GM12873 (cell line): Measurements from ENCODE around the gene FOCAD.

Experiments
- TF ChIP-seq, protein P1 (sequence below): IDR thresholded peaks from 2 replicates; pipeline ENCODE4 v1.5.1; 2012; ENCODE audit warnings: low read depth, mild to moderate bottlenecking, moderate library complexity, low read length, control low read depth; ENCODE audit not compliant: insufficient read depth; ENCODE audit errors: missing control alignments

The FOCAD gene

DNA sequence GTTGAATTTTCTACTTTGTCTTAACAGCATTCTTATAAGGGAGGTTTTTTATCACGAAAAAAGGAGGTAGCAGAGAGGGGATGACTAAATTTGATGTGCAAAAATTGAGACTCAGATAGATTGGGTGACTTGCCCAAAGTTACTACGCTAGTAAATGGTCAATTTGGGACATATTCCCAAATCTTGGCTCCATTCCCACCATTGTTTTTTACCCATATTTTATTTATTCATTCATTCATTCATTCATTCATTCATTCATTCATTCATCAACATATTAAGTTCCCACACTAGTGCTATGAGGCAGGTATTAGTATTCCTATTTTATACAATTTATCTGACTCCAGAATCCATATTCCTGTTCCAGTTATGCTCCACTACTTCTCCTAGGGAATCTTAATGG is 261.8 kb downstream of the FOCAD start:
- TF ChIP-seq, protein P1, sequence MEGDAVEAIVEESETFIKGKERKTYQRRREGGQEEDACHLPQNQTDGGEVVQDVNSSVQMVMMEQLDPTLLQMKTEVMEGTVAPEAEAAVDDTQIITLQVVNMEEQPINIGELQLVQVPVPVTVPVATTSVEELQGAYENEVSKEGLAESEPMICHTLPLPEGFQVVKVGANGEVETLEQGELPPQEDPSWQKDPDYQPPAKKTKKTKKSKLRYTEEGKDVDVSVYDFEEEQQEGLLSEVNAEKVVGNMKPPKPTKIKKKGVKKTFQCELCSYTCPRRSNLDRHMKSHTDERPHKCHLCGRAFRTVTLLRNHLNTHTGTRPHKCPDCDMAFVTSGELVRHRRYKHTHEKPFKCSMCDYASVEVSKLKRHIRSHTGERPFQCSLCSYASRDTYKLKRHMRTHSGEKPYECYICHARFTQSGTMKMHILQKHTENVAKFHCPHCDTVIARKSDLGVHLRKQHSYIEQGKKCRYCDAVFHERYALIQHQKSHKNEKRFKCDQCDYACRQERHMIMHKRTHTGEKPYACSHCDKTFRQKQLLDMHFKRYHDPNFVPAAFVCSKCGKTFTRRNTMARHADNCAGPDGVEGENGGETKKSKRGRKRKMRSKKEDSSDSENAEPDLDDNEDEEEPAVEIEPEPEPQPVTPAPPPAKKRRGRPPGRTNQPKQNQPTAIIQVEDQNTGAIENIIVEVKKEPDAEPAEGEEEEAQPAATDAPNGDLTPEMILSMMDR: no peak

DNA sequence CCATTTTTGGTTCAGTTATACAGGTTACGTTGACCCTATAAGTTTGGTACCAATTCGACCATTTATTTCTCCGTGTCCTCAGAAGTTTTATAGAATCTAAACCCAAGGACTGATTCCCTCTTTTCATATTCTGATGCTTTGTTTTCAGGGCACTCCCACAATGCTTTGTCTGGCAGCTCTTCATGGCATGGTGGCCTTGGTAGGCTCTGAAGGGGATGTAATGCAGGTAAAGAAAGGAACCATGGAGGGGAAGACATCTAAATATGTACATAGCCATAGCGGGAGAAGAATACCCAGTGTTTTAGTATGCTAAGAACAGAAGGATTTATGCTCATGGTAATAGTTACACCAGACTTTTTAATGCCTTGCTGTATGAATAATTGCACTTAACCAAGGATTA is 264.6 kb downstream of the FOCAD start:
- TF ChIP-seq, protein P1: no peak

DNA sequence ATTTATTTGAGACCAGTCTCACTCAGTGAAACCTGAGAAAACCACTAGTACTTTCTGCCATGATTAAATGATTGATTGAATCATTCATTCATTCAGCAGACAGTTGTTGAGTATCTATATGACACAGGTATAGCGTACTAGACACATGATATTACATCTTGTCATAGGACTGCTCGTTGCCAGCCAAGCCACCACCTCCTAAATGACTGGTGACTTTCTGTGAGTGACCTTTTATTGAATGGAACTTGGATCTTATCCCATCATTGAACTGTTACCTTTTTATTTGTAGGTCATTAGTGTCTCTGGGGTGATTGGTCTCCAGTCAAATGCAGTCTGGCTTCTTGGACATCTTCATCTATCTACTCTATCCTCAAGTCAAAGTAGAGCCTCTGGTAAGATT is 266.6 kb downstream of the FOCAD start:
- TF ChIP-seq, protein P1: no peak

DNA sequence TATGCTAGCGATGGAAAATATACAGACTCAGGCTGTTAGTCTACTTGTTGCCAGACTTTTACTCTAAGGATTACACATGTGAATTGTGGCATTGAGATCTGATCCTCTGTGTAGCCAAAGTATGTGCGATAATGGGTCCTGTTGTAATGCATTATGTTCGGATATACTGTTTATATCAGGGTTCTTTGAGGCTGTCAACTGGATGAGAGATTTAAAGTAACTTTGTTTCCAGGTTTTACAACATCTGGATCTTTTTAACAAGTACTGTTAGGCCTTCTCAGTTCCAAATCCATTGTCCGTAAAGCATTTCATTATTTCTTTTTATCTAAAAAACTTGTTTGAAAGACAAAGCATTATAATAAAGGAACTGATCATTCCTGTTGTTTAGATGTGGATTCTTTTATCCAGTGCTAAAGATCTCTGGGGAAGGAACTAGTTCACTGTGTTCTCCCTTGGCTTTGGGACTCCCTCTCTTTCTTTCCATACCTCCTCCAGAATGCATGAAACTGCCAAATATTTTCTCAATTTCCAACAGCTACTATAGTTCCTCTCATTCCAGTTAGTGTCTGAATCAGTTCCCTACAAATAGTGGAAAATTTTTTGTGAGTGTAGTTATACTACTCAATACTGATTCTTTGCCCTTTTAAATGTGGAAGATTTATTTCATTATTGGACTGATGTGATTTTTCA is 278.6 kb downstream of the FOCAD start:
- TF ChIP-seq, protein P1: no peak

DNA sequence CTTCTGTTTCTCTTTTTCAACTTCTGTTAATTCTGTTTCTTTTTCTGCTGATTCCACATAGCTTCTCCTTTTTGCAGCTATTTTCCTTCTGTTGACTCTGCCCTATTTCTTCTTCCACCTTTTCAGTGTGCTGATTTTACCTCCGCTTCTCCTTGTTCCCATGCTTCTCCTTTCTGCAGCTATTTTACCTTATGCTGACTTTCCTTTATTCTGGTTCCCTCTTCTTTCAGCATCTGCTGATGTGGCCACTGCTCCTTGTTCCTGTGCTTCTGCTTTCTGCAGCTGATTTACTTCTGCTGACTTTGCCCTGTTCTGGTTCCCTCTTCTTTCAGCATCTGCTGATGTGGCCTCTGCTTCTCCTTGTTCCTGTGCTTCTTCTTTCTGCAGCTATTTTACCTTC is 288.6 kb downstream of the FOCAD start:
- TF ChIP-seq, protein P1: no peak

DNA sequence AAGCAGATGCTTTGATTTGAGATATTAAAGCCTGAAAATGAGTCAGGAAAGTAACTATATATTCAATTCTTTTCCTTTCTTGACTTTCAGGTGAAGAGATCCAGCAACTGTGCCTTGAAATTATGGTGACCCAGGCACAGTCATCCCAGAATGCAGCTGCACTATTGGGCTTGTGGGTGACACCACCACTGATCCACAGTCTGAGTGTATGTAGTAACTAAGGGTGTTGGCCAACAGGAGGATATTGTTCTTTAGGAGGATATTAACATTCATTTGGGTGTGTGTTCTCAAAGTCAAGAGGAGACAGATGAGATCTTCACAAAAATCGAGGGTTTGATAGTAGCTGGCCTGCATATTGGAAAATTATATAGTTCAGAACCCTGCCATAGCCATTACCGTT is 294.2 kb downstream of the FOCAD start:
- TF ChIP-seq, protein P1: no peak

DNA sequence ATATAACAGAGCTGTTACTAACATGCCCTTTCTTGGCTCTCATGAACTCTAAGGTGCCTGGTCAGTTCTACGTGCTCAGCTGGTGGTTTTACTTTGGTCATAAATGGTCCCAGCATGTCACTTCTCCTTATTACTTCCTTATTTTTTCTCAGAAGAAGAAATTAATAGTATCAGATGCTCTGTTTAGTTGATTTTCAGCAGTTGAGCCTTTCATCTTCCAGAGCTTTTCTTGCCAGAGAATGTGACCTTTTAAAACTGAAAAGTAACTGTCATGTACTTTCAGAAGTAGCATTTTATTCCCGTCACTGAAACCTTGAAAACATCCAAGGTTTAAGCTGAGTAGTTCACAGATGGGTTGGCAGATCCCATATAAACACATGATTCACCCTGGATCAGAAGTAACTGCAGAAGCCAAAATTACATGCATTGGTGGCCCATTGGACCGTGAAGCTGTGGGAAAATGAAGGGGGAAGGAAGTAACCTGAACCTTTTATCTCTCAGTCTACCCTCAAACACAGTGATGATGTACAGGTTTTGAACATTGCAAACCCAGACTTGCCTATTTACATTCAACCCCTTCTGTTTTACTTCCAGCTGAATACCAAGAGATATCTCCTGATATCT is 296.9 kb downstream of the FOCAD start:
- TF ChIP-seq, protein P1: no peak
